Myocyte (in vitro differentiated cells): ENCODE measurements around the gene HNRNPA1. TPM values are rescaled to one million over a fixed set of nuclear protein-coding genes. Genes with fewer than 3 reads are reported as not detected.
"Not testable (repeated sequence)": the region's sequence is repeated elsewhere in the genome, so short reads cannot be mapped to it uniquely, and the experiment has no call there.

ENCODE experiments used
- DNase-seq: peaks from one replicate; pipeline ENCODE4 v3.0.0-alpha.2; 2012; ENCODE audit warnings: low read depth
- total RNA-seq: library from RNA; depleted of rRNA; stranded (reverse); fragments of >200 nt; gene quantifications from 2 replicates; pipeline ENCODE4 v1.2.3, GENCODE V29; 2014

HNRNPA1 gene
- total RNA-seq, 1 donor from 2014 or later, result 183 TPM

DNA sequence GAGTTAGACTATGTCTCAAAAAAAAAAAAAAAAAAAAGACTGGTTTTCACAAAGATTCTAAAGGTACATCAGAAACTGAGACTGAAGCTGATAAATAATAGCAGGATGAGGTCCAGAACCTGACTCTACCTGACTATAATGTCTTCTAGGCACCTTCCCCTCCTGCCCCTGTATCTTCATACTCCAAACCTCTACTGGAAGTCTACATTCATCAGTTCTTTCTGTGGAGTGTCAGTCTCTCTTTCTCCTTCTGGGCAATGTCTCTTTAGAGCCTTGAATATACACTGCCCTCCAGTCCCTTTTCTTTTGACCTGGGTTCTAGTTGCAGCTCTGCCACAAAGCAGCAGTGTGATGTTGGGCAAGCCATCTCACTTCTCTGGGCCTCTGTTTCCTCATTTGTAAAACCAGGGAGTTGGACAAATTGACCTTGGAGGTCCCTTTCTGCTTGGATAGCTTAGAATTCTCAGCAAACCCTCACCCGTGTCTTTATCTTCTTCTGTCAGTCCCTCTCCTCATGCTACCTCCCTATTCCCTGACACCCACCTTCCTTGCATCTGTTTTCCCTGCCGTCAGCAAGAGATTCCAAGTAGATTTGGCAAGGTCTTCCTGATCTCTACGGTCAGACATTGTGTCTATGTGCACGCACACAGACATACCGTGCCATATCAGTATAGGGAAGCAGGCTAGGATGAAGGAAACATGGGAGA lies 16.0 kb downstream of the HNRNPA1 start:
- DNase-seq, result no peak

DNA sequence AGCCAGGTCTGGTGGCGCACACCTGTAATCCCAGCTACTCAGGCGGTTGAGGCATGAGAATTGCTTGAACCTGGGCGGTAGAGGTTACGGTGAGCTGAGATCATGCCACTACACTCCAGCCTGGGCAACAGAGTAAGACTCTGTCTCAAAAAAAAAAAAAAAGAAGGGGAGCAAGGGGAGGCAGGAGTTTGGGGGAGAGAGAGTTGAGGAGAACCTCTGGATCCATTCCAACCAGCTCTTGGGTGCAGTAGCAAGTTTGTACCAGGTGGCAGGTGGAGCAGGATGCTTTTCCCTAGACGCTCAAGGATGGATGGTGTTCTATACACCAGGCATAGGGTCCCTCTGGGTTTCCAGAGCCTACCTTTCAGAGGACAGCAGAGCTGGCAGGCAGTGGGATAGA lies 18.4 kb downstream of the HNRNPA1 start:
- DNase-seq, result no peak

GRCh38 chr12:54299515-54300224 lies 19.1 kb downstream of the HNRNPA1 start:
- DNase-seq, result no peak

GRCh38 chr12:54300225-54300731 lies 19.8 kb downstream of the HNRNPA1 start:
- no peak for DNase-seq

GRCh38 chr12:54300732-54301427 lies 20.4 kb downstream of the HNRNPA1 start, which contains the start of gene NFE2:
NFE2 (minus strand) TSS chr12:54301015; CDS start chr12:54295248, 5,767 bp downstream.
- peak; percentile 84 for DNase-seq

DNA sequence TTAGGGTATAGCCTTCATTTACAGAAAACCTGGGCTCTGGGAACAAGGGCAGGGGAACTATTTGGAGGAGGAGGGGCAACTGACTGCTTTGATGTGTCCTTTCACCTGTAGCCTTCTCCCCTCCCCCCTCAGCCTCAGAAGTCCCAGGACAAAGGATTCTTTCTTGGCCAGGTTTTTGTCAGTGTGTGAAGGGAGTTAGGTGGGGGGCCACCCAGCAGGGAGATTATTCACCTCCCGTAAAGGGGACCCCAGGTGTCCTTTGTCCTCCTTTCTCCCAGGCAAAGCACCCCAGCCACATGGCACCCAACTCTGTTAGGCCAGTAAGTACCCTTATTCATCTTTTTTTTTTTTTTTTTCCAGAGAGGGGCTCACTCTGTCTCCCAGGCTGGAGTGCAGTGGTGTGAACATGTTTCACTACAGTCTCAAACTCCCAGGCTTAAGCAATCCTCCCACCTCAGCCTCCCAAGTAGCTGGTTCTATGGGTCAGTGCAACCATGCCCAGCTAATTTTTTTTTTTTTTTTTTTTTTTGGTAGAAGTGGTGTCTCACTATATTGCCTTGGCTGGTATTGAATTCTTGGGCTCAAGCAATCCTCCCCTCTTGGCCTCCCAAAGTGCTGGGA lies 21.0 kb downstream of the HNRNPA1 start:
- no peak for DNase-seq

- no peak for DNase-seq
These were observed 23.1 kb downstream of the HNRNPA1 start for GRCh38 chr12:54303640-54304039.

- DNase-seq, result peak; percentile 80
These were observed 23.8 kb downstream of the HNRNPA1 start for GRCh38 chr12:54304187-54304810.

DNA sequence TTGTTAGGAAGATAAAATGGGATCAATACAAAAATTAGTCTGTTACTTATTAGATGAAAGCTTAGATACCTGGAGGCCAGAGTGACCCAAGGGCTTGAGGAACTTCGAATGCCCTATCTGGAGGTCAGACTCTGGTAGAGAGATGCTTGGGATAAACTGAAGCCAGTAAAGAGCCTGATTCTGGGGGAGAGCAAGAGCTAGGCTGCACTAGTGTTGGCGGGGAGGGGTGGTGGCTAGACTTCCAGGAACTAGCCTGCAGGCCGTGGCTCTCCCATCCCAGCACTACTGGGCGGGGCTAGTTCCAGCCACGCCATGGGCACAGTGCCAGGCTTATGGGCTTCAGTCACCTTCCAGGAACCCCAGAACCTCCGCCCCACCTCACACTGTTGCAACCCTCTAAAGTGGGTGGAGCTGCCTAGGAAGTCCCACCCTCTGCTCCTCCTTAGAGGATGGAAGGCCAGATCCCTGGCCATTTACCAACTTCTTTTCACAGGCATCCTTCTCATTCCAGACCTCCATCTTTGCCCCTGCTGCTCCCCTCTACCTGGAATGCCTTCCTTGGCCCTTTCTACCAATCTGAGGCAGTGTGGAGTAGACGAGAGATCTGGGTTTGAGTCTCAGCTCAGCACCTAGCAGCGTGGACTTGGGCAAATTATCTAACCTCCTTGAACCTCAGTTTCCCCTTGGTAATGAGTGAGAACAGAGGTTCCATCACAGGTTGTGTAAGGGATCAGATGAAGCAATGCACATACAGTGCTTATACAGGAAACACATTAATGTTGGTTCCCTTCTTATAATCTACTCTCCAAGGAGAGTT lies 26.6 kb downstream of the HNRNPA1 start:
- peak; percentile 48 for DNase-seq

DNA sequence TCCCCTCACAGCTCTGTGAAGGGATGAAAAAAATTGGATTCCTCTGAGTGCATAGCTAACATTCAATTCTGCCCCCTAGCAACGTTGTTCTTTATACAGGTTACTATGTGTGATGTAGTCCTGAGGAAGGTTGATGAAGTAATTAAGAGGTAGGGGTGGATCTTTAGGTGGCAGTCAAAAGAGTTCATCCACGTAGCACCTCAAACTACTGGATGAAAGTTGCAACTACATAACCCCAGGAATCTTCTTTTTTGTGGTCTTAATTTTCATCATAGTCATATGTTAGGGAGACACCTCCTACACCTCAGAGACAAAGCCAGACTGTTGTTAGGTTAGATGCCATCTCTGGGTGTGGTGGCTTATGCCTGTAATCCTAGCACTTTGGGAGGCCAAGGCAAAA lies 30.5 kb downstream of the HNRNPA1 start:
- no peak for DNase-seq

DNA sequence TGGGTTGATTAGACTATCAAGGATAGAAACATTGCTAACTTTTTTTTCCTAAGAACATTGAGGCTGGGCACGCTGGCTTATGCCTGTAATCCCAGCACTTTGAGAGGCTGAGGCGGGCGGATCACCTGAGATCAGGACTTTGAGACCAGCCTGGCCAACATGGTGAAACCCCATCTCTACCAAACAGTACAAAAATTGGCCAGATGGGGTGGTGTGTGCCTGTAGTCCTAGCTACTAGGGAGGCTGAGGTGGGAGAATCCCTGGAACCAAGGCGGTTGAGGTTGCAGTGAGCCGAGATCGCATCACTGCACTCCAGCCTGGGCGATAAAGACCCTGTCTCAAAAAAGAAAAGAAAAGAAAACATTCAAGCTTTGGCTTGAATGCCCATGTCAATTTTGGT lies 31.8 kb downstream of the HNRNPA1 start:
- DNase-seq, result not testable (repeated sequence)

GRCh38 chr12:54321363-54321762 lies 40.8 kb downstream of the HNRNPA1 start:
- DNase-seq, result no peak

GRCh38 chr12:54324617-54325441 lies 44.3 kb downstream of the HNRNPA1 start, which contains the start of gene COPZ1:
COPZ1 (plus strand) TSS chr12:54325131; CDS start chr12:54325164, 33 bp downstream.
- DNase-seq, result peak; percentile 100

DNA sequence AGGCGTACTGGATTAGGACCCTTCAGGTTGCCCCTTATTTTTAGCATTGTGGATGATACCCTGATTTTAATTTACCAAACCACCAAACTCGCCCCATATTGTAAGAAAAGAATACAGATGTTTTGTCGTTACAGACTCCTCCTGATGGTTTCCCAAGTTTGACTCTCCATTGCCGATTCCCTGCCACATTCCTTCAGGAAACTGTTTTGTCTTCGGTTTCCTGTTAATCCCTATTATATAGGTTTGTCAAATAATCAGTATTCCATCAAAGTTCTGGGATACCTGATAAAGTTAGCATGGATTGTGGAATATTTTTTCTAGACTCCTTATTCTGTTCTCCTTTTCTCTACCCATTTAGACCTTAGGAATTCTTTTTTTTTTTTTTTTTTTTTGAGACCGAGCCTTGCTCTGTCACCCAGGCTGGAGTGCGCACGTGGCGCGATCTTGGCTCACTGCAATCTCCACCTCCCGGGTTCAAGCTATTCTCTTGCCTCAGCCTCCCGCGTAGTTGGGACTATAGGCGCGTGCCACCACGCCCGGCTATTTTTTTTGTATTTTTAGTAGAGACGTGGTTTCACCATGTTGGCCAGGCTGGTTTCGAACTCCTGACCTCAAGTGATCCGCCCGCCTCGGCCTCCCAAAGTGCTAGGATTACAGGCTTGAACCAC lies 45.0 kb downstream of the HNRNPA1 start:
- DNase-seq, result not testable (repeated sequence)

DNA sequence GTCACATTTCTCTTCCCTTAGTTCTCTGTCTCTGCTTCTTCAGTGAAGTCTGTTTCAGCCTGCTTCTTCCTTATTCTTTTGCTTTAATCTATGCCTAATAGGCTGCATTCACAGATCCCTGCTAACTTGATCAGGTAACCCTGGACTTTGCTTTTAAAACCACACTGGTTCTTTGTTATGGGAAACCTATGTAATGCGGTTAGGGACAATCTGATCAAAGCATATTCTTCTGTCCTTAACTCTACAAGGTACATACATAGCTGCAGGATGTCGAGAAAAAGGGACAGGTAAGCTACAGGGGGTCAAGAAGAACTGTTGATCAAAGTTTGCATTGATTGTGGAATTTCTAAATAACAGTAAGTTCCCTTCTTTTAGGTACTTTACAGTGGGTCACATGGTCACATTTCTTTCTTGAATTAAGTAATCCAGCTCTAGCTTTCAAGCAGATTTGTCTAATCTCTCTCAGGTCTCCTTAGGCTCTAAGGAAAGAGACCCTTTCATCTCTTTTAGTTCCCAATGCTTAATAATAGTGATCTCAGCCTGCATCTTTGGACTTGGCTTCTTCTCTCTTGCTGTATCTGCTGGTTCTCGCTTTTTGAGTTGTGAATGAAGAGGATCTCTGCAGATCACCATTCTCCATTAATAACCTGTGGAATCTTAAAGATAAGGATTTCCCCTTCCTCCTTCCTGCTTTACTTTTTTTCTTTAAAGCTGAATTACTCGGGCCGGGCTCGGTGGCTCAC lies 48.2 kb downstream of the HNRNPA1 start:
- DNase-seq, result no peak

DNA sequence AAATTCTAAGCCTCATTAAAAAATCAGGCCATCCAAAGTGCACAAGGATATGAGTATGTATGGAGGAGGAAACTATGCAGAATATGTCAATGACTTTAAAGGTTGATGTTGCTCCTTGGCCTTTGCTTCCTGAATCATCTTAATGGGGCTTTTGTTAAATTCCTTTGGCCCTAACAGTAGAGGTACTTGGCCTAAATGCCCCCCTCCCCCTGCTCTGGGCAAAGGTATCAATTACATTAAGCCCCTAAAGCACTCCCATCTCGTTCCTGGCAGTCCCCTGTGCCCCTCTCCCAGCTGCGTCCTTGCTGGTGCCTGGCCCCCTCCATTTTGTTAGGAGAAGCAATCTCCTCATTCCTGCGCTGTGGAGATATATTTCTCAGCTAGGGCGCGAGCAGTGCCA lies 49.2 kb downstream of the HNRNPA1 start:
- DNase-seq, result no peak

DNA sequence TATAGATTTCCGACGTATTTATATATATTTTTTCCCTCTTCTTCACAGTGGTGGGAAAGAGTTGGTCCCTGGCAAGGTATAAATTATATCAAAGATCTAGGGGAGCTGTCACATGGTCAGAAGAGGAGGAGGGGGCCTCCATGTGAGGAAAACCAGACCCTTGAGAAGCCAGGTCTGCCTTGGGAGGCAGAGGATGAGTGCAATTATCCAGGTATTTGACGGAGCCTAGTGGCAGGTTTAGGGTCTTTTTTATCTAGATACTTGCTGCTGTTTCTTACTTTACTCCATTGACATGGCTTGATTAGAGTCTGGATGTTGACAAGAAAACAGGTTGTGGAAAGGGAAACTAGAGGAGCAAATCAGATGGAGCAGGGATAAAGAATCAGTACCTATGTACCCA lies 49.9 kb downstream of the HNRNPA1 start:
- DNase-seq, result no peak

DNA sequence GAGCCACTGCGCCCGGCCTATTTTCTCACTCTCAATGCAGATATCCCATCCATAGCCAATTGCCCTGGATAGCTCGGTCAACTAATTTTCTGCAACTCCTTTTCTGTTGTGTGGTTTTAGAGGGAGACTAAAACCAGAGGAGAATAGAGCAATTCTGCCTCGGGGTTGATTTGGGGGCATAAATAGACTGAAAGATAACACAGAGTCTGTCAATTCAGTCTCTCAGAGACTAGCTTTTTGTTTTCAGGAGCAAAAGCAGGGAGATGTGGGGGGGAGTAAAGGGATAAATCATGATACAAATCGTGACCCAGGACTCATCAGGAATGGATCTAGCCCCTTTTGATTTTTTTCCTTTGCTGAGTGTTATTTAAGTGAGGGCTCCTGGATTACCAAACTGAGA lies 50.9 kb downstream of the HNRNPA1 start:
- no peak for DNase-seq
